Activated T-cell treated with anti-CD3 and anti-CD28 coated beads, Interleukin-2, amount 50 U/mL, for 24 hours (primary cell): ENCODE data around the gene ACRV1.
"Not testable (repeated sequence)": the region's sequence is repeated elsewhere in the genome, so short reads cannot be mapped to it uniquely, and the experiment has no call there.

Experiments used
- DNase-seq: peaks from one replicate; pipeline ENCODE4 v3.0.0-alpha.2; 2020
- H3K27ac Mint-ChIP-seq: 2 replicates; pipeline ENCODE4 v1.8.0; 2020; ENCODE audit warnings: mild to moderate bottlenecking, mixed read lengths
- H3K27me3 Mint-ChIP-seq: 2 replicates; pipeline ENCODE4 v1.8.0; 2020; ENCODE audit warnings: mixed read lengths
- H3K36me3 Mint-ChIP-seq: 2 replicates; pipeline ENCODE4 v1.8.0; 2020; ENCODE audit warnings: low read depth, mixed read lengths
- H3K4me1 Mint-ChIP-seq: 2 replicates; pipeline ENCODE4 v1.8.0; 2020; ENCODE audit warnings: low read depth, mixed read lengths
- H3K4me3 Mint-ChIP-seq: 2 replicates; pipeline ENCODE4 v1.8.0; 2020; ENCODE audit warnings: mild to moderate bottlenecking, moderate library complexity, mixed read lengths
- H3K9me3 Mint-ChIP-seq: 2 replicates; pipeline ENCODE4 v1.8.0; 2020; ENCODE audit warnings: mixed read lengths

The ACRV1 gene

GRCh38 chr11:125680747-125681146, at the start of gene ACRV1:
TSS of gene ACRV1 (minus strand) at chr11:125680847. CDS start at chr11:125680780, 67 bp downstream.
- Mint-ChIP-seq H3K36me3 (peaks cover 49% of the 10 kb centered on the region), H3K4me1 (no peaks in the 10 kb centered on the region), H3K27ac (no peak within 1 kb of the TSS)

GRCh38 chr11:125728969-125729368, 48.3 kb upstream of the ACRV1 start:
- Mint-ChIP-seq H3K36me3 (no peaks in the 10 kb centered on the region), H3K27me3 (peaks cover 12% of the 10 kb centered on the region), H3K4me1 (no peaks in the 10 kb centered on the region), H3K9me3 (no peaks in the 10 kb centered on the region), H3K4me3 (no peak overlapping the region), H3K27ac (no peak overlapping the region)
- DNase-seq: no peak

More at GRCh38 chr11:125680747-125681146, at the start of gene ACRV1:
- no peaks in the 10 kb centered on the region for H3K9me3 Mint-ChIP-seq
- no peaks in the 10 kb centered on the region for H3K27me3 Mint-ChIP-seq
- no peak within 1 kb of the TSS for H3K4me3 Mint-ChIP-seq
- no peak for DNase-seq

DNA sequence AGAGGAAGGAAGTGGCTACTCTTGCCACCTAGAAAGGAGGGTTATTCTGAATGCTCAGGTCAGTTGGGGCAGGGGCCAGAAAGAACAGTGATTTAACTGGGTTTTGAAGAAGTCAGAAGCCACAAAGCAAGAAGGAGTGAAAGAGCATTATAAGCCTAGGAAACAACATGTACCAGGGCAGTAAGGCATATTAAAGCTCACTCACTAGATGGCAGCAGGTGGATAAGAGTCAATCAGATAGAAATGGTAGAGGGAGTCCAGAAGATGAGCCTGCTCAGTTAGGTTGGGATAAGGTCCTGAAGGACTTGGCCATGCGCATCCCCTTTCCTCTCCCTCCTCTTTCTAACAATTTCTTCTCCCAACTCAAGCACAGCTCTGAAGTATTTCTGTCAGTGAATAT, 43.5 kb upstream of the ACRV1 start:
- Mint-ChIP-seq H3K4me1 (no peaks in the 10 kb centered on the region), H3K4me3 (no peak overlapping the region), H3K27me3 (peaks cover 23% of the 10 kb centered on the region), H3K27ac (no peak overlapping the region), H3K36me3 (no peaks in the 10 kb centered on the region), H3K9me3 (no peaks in the 10 kb centered on the region)
- no peak for DNase-seq

DNA sequence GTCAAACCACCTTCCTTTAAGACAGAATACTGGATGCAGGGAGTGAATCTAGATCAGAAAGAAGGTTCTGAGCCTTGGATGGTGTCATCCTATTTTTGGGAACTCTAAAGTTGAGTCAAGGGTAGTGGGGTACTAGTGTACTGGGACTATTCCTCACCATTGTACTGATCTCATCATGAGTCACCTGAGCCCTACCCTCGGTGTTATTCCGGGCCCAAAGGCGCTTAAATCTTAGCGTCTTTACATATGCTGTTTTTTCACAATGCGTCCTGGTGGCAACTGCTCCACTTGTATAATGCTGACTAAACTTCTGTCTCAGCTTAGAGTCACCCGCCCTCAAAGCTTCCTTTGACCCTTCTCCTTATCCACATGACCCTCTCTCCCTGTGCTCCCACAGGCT, 40.1 kb upstream of the ACRV1 start:
- Mint-ChIP-seq H3K9me3 (no peaks in the 10 kb centered on the region), H3K4me3 (no peak overlapping the region), H3K27ac (no peak overlapping the region), H3K4me1 (no peaks in the 10 kb centered on the region), H3K27me3 (peaks cover 21% of the 10 kb centered on the region), H3K36me3 (no peaks in the 10 kb centered on the region)
- DNase-seq: no peak

DNA sequence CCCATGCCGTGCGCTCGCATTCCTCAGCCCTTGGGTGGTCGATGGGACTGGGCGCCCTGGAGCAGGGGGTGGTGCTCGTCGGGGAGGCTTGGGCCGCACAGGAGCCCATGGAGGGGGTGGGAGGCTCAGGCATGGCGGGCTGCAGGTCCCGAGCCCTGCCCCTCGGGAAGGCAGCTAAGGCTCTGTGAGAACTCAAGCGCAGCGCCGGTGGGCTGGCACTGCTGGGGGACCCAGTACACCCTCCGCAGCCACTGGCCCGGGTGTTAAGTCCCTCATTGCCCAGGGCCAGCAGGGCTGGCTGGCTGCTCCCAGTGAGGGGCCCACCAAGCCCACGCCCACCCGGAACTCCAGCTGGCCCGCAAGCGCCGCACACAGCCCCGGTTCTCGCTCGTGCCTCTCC, 24.0 kb upstream of the ACRV1 start:
- not testable (repeated sequence) for H3K36me3 Mint-ChIP-seq, DNase-seq

GRCh38 chr11:125701858-125702621, 21.4 kb upstream of the ACRV1 start:
- no peaks in the 10 kb centered on the region for H3K9me3 Mint-ChIP-seq

More for the DNA sequence above, 24.0 kb upstream of the ACRV1 start:
- not testable (repeated sequence) for H3K4me3 Mint-ChIP-seq, H3K27ac Mint-ChIP-seq, H3K9me3 Mint-ChIP-seq, H3K4me1 Mint-ChIP-seq
- H3K27me3 Mint-ChIP-seq: peaks cover 27% of the 10 kb centered on the region

DNA sequence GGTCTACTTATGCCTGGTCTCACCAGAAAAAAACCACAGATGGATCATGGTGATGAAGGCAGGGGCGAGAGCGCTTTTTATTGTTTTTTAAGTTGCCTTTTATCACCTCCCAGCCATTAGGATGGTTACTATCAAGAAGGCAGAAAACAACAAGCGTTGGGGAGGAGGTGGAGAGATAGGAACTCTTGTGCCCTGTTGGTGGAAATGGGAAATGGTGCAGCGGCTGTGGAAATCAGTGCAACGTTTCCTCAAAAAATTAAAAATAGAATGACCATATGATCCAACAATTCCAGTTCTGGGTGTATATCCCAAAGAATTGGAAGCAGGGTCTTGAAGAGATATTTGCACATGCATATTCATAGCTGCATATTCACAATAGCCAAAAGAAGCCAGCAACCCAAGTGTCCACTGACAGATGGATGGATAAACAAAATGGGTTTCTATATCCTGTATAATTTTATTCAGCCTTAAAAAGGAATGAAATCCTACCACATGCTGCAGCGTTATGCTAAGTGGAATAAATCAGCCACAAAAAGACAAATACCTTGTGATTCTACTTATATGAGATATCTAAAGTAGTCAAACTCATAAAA, 20.5 kb upstream of the ACRV1 start:
- no peak overlapping the region for H3K4me3 Mint-ChIP-seq
- no peak overlapping the region for H3K27ac Mint-ChIP-seq
- no peaks in the 10 kb centered on the region for H3K36me3 Mint-ChIP-seq
- DNase-seq: no peak
- H3K27me3 Mint-ChIP-seq: peaks cover 31% of the 10 kb centered on the region
- H3K9me3 Mint-ChIP-seq: no peaks in the 10 kb centered on the region
- no peaks in the 10 kb centered on the region for H3K4me1 Mint-ChIP-seq

More at GRCh38 chr11:125701858-125702621, 21.4 kb upstream of the ACRV1 start:
- no peaks in the 10 kb centered on the region for H3K4me1 Mint-ChIP-seq
- no peak overlapping the region for H3K27ac Mint-ChIP-seq
- H3K4me3 Mint-ChIP-seq: no peak overlapping the region
- no peaks in the 10 kb centered on the region for H3K36me3 Mint-ChIP-seq
- H3K27me3 Mint-ChIP-seq: peaks cover 35% of the 10 kb centered on the region
- no peak for DNase-seq

- Mint-ChIP-seq H3K4me3 (no peak overlapping the region), H3K4me1 (no peaks in the 10 kb centered on the region), H3K36me3 (no peaks in the 10 kb centered on the region), H3K27me3 (peaks cover 15% of the 10 kb centered on the region), H3K27ac (no peak overlapping the region), H3K9me3 (no peaks in the 10 kb centered on the region)
- no peak for DNase-seq
Measured at GRCh38 chr11:125694951-125695350, 14.3 kb upstream of the ACRV1 start.

- H3K9me3 Mint-ChIP-seq: no peaks in the 10 kb centered on the region
- no peaks in the 10 kb centered on the region for H3K36me3 Mint-ChIP-seq
- no peaks in the 10 kb centered on the region for H3K4me1 Mint-ChIP-seq
- peaks cover 3% of the 10 kb centered on the region for H3K27me3 Mint-ChIP-seq
- no peak for DNase-seq
- no peak overlapping the region for H3K27ac Mint-ChIP-seq
- H3K4me3 Mint-ChIP-seq: no peak overlapping the region
Measured at GRCh38 chr11:125692887-125693286, 12.2 kb upstream of the ACRV1 start.

- no peak overlapping the region for H3K27ac Mint-ChIP-seq
- H3K4me1 Mint-ChIP-seq: no peaks in the 10 kb centered on the region
- H3K36me3 Mint-ChIP-seq: peaks cover 3% of the 10 kb centered on the region
- peaks cover 3% of the 10 kb centered on the region for H3K27me3 Mint-ChIP-seq
- H3K4me3 Mint-ChIP-seq: no peak overlapping the region
- H3K9me3 Mint-ChIP-seq: no peaks in the 10 kb centered on the region
- DNase-seq: no peak
Measured at GRCh38 chr11:125690006-125690405, 9.4 kb upstream of the ACRV1 start.

GRCh38 chr11:125689274-125689859, 8.7 kb upstream of the ACRV1 start:
- no peak for DNase-seq
- Mint-ChIP-seq H3K4me3 (no peak overlapping the region), H3K4me1 (no peaks in the 10 kb centered on the region), H3K27ac (no peak overlapping the region), H3K36me3 (peaks cover 4% of the 10 kb centered on the region), H3K9me3 (no peaks in the 10 kb centered on the region), H3K27me3 (no peaks in the 10 kb centered on the region)

- no peaks in the 10 kb centered on the region for H3K4me1 Mint-ChIP-seq
- peaks cover 4% of the 10 kb centered on the region for H3K36me3 Mint-ChIP-seq
- H3K27me3 Mint-ChIP-seq: no peaks in the 10 kb centered on the region
- no peak for DNase-seq
- no peak overlapping the region for H3K27ac Mint-ChIP-seq
- H3K4me3 Mint-ChIP-seq: no peak overlapping the region
- no peaks in the 10 kb centered on the region for H3K9me3 Mint-ChIP-seq
Measured at GRCh38 chr11:125688632-125689031, 8.0 kb upstream of the ACRV1 start.

- Mint-ChIP-seq H3K4me3 (no peak overlapping the region), H3K9me3 (no peaks in the 10 kb centered on the region), H3K27ac (no peak overlapping the region), H3K36me3 (peaks cover 4% of the 10 kb centered on the region), H3K4me1 (no peaks in the 10 kb centered on the region), H3K27me3 (no peaks in the 10 kb centered on the region)
- DNase-seq: no peak
Measured at GRCh38 chr11:125688066-125688465, 7.4 kb upstream of the ACRV1 start.

DNA sequence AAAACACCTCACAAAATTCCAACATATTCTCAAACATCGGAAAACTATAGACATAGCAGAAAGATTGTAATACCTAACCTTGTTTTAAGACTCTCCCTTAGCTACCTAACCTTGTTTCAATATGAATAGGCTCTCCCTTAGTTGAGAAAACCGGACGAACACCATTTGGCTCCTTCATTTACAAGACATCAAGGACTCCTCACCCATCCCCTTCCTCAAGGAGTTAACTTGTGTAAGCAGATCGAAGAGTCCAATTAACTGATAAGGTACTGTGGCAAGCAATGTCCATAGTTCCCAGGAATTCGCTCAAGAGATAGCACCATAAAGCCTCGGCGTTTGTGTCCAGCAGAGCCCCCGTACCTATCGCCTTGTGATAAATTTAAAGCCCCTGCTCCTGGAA, 4.6 kb upstream of the ACRV1 start:
- Mint-ChIP-seq H3K4me1 (no peaks in the 10 kb centered on the region), H3K9me3 (no peaks in the 10 kb centered on the region), H3K4me3 (no peak overlapping the region), H3K36me3 (peaks cover 7% of the 10 kb centered on the region), H3K27ac (no peak overlapping the region), H3K27me3 (no peaks in the 10 kb centered on the region)
- DNase-seq: no peak

DNA sequence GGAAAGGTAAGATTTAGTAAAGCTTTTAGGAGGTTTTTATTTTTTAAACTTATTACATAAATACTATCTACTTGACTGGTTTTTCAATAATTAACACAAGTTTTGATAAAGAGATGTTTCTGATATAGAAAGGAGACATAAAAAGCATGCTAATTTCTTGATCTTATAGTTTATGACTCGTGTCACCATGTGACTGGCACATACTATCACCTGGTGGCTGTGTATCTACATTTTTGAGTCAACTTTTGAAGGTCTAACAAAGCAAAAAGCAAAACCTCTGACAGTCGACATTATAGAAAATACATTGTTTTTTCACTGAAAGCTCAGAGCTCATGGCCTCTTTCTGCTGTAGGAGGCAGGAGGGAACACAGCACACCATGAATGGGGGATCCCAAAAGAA, 810 bp downstream of the ACRV1 start:
- Mint-ChIP-seq H3K9me3 (no peaks in the 10 kb centered on the region), H3K4me3 (no peak overlapping the region), H3K27ac (no peak overlapping the region), H3K27me3 (no peaks in the 10 kb centered on the region), H3K4me1 (no peaks in the 10 kb centered on the region), H3K36me3 (peaks cover 45% of the 10 kb centered on the region)
- DNase-seq: no peak
